ENCODE measurements around the gene ADGRG7.

The ADGRG7 gene

GRCh38 chr3:100702980-100703345 is 93.6 kb downstream of the ADGRG7 start:
- no peak for DNase-seq

- no peak for DNase-seq
Observed at GRCh38 chr3:100703865-100704264, 94.5 kb downstream of the ADGRG7 start.

- no peak for DNase-seq
Observed at GRCh38 chr3:100706365-100706764, 97.0 kb downstream of the ADGRG7 start.

- DNase-seq = no peak
Observed at GRCh38 chr3:100708644-100708988, 99.2 kb downstream of the ADGRG7 start.

GRCh38 chr3:100708989-100709841 is 99.8 kb downstream of the ADGRG7 start, which contains the start of gene TFG:
Gene TFG, plus strand, starts transcription at chr3:100709494. Its CDS starts 4,192 bp downstream, at chr3:100713686.
- DNase-seq = peak; percentile 97

GRCh38 chr3:100709842-100710260 is 100.5 kb downstream of the ADGRG7 start:
- DNase-seq = peak; percentile 18

GRCh38 chr3:100710261-100710968 is 101.0 kb downstream of the ADGRG7 start:
- no peak for DNase-seq

GRCh38 chr3:100715176-100715575 is 105.8 kb downstream of the ADGRG7 start:
- DNase-seq = no peak

- no peak for DNase-seq
Observed at GRCh38 chr3:100717063-100717462, 107.7 kb downstream of the ADGRG7 start.

- no peak for DNase-seq
Observed at GRCh38 chr3:100717637-100718487, 108.5 kb downstream of the ADGRG7 start.

GRCh38 chr3:100719136-100719535 is 109.7 kb downstream of the ADGRG7 start:
- no peak for DNase-seq

GRCh38 chr3:100720426-100720825 is 111.0 kb downstream of the ADGRG7 start:
- DNase-seq = no peak

- DNase-seq = no peak
Observed at GRCh38 chr3:100725935-100726513, 116.6 kb downstream of the ADGRG7 start.

- DNase-seq = no peak
Observed at GRCh38 chr3:100726706-100727105, 117.3 kb downstream of the ADGRG7 start.

- no peak for DNase-seq
Observed at GRCh38 chr3:100730524-100730923, 121.1 kb downstream of the ADGRG7 start.

GRCh38 chr3:100732435-100732834 is 123.0 kb downstream of the ADGRG7 start:
- no peak for DNase-seq

GRCh38 chr3:100737334-100737733 is 127.9 kb downstream of the ADGRG7 start:
- DNase-seq = no peak

GRCh38 chr3:100740207-100740606 is 130.8 kb downstream of the ADGRG7 start:
- DNase-seq = no peak

GRCh38 chr3:100743535-100743934 is 134.1 kb downstream of the ADGRG7 start:
- no peak for DNase-seq

- no peak for DNase-seq
Observed at GRCh38 chr3:100744671-100745070, 135.3 kb downstream of the ADGRG7 start.
